GM23338 (cell line): ENCODE data around the gene HAPLN2. TPM values are rescaled to one million over a fixed set of nuclear protein-coding genes. Genes with fewer than 3 reads are reported as not detected.
A peak's percentile ranks its signal among the peaks of the same experiment; 100 is the strongest.

ENCODE experiments used
- ATAC-seq: fragments of 200-7000 bp; cut with Tn5 transposase; 3 replicates; pipeline ENCODE4 v1.9.1; 2020
- DNase-seq: peaks from one replicate; pipeline ENCODE4 v3.0.0-alpha.2; 2015; ENCODE audit warnings: low spot score
- H2AFZ ChIP-seq: fragments of 200-600 bp; sonication (generic); 2 replicates; pipeline ENCODE4 v1.8.0; 2016; ENCODE audit warnings: antibody characterized with exemption, mild to moderate bottlenecking, moderate library complexity
- H3F3A ChIP-seq: fragments of 200-600 bp; sonication (generic); replicated peaks from 2 replicates; pipeline ENCODE4 v1.8.0; 2017; ENCODE audit warnings: antibody characterized with exemption, mixed run types, low read depth
- H3K27ac ChIP-seq: fragments of 200-600 bp; sonication (generic); 2 replicates; pipeline ENCODE4 v1.6.1; 2016; ENCODE audit warnings: low read depth
- H3K27me3 ChIP-seq: fragments of 200-600 bp; sonication (generic); 2 replicates; pipeline ENCODE4 v1.8.0; 2016; ENCODE audit warnings: mild to moderate bottlenecking, mixed run types, moderate library complexity; ENCODE audit not compliant: insufficient read depth
- H3K36me3 ChIP-seq: fragments of 200-600 bp; sonication (generic); 2 replicates; pipeline ENCODE4 v1.8.0; 2016; ENCODE audit warnings: mild to moderate bottlenecking; ENCODE audit not compliant: insufficient read depth
- H3K4me1 ChIP-seq: fragments of 200-600 bp; sonication (generic); 2 replicates; pipeline ENCODE4 v1.8.0; 2016; ENCODE audit warnings: mild to moderate bottlenecking, moderate library complexity; ENCODE audit not compliant: insufficient read depth
- H3K4me2 ChIP-seq: fragments of 200-600 bp; sonication (generic); 2 replicates; pipeline ENCODE4 v1.7.1; 2017; ENCODE audit warnings: mixed run types
- H3K4me3 ChIP-seq: fragments of 200-600 bp; sonication (generic); 2 replicates; pipeline ENCODE4 v1.6.1; 2016; ENCODE audit warnings: mixed run types
- H3K79me2 ChIP-seq: fragments of 200-600 bp; sonication (generic); replicated peaks from 2 replicates; pipeline ENCODE4 v1.8.0; 2017; ENCODE audit warnings: mild to moderate bottlenecking; ENCODE audit not compliant: insufficient read depth
- H3K9me2 ChIP-seq: fragments of 200-600 bp; sonication (generic); 2 replicates; pipeline ENCODE4 v1.8.0; 2017; ENCODE audit not compliant: insufficient read depth
- H4K20me1 ChIP-seq: fragments of 200-600 bp; sonication (generic); replicated peaks from 2 replicates; pipeline ENCODE4 v1.8.0; 2017; ENCODE audit warnings: mild to moderate bottlenecking; ENCODE audit not compliant: insufficient read depth
- H3K27ac Mint-ChIP-seq: 2 replicates; pipeline ENCODE4 v1.8.0; 2020; ENCODE audit warnings: inconsistent platforms, mild to moderate bottlenecking, moderate library complexity, mixed read lengths
- H3K27me3 Mint-ChIP-seq: 3 replicates; pipeline ENCODE4 v1.8.0; 2022; ENCODE audit warnings: low read depth, mild to moderate bottlenecking, moderate library complexity, mixed read lengths, inconsistent platforms; ENCODE audit not compliant: insufficient read depth, poor library complexity
- H3K36me3 Mint-ChIP-seq: 3 replicates; pipeline ENCODE4 v1.8.0; 2021; ENCODE audit warnings: low read depth, mild to moderate bottlenecking, inconsistent platforms, moderate library complexity, mixed read lengths
- H3K4me1 Mint-ChIP-seq: 3 replicates; pipeline ENCODE4 v1.8.0; 2020; ENCODE audit warnings: mild to moderate bottlenecking, inconsistent platforms, mixed read lengths
- H3K4me3 Mint-ChIP-seq: 3 replicates; pipeline ENCODE4 v1.8.0; 2021; ENCODE audit warnings: moderate library complexity, mild to moderate bottlenecking, inconsistent platforms, mixed read lengths
- H3K9me3 Mint-ChIP-seq: 3 replicates; pipeline ENCODE4 v1.8.0; 2020; ENCODE audit warnings: moderate library complexity, mild to moderate bottlenecking, inconsistent platforms, mixed read lengths
- ETS1 ChIP-seq: IDR thresholded peaks from 2 replicates; pipeline ENCODE4 v1.6.1; 2016; ENCODE audit warnings: antibody characterized with exemption
- EZH2 ChIP-seq: fragments of 200-600 bp; sonication (generic); IDR thresholded peaks from one replicate; pipeline ENCODE4 v1.8.0; 2017; ENCODE audit warnings: antibody characterized with exemption, mild to moderate bottlenecking, low read depth; ENCODE audit not compliant: unreplicated experiment
- EZH2phosphoT487 ChIP-seq: fragments of 200-600 bp; sonication (generic); IDR thresholded peaks from one replicate; pipeline ENCODE4 v1.8.1; 2018; ENCODE audit warnings: antibody characterized with exemption; ENCODE audit not compliant: unreplicated experiment
- JUNB ChIP-seq: IDR thresholded peaks from one replicate; pipeline ENCODE4 v1.6.1; 2016; ENCODE audit warnings: antibody characterized with exemption; ENCODE audit not compliant: unreplicated experiment
- NANOG ChIP-seq: IDR thresholded peaks from 2 replicates; pipeline ENCODE4 v1.6.1; 2016; ENCODE audit warnings: antibody characterized with exemption, borderline replicate concordance
- POLR2AphosphoS5 ChIP-seq: IDR thresholded peaks from 2 replicates; pipeline ENCODE4 v1.6.1; 2016; ENCODE audit warnings: antibody characterized with exemption, low read depth
- STAT1 ChIP-seq: IDR thresholded peaks from one replicate; pipeline ENCODE4 v1.6.1; 2016; ENCODE audit warnings: antibody characterized with exemption; ENCODE audit not compliant: unreplicated experiment
- ZNF114 ChIP-seq: fragments of 250-450 bp; sonication (Bioruptor Pico); IDR thresholded peaks from 2 replicates; pipeline ENCODE4 v1.5.0; 2020; ENCODE audit warnings: mild to moderate bottlenecking, moderate library complexity
- ZNF331 ChIP-seq: fragments of 250-450 bp; sonication (Bioruptor Pico); IDR thresholded peaks from 2 replicates; pipeline ENCODE4 v1.5.0; 2020; ENCODE audit warnings: low read depth, mild to moderate bottlenecking, moderate library complexity
- polyA plus RNA-seq: library from polyadenylated mRNA; unstranded; fragments of >200 nt; fragmentation: Nextera tagmentation; extraction: Ambion mirVana; gene quantifications from 2 replicates; pipeline ENCODE4 v1.2.1, GENCODE V29; 2016
- total RNA-seq: library from RNA; depleted of rRNA; stranded (reverse); fragments of >200 nt; shearing (Covaris generic); gene quantifications from 2 replicates; pipeline ENCODE4 v1.2.3, GENCODE V29; 2014
- TF ChIP-seq, protein P1 (sequence below): IDR thresholded peaks from one replicate; pipeline ENCODE4 v1.6.1; 2018; ENCODE audit warnings: antibody characterized with exemption; ENCODE audit not compliant: unreplicated experiment
- TF ChIP-seq, protein P2 (sequence below), 2 experiments: fragments of 200-600 bp in 1 of 2; sonication (generic) in 1 of 2; conservative IDR thresholded peaks; 2 replicates each; pipeline versions ENCODE4 v1.5.1 to v1.6.1; 2016 to 2017; ENCODE audit warnings: antibody characterized with exemption in 2 of 2, low read depth in 2 of 2, mild to moderate bottlenecking in 2 of 2, moderate library complexity in 1 of 2

HAPLN2 gene
- total and polyA plus RNA-seq, 2 experiments from 2014 or later: 0.53 TPM; not detected in 1

- no peaks in the 10 kb centered on the region for H3K27me3 ChIP-seq
- no peak overlapping the region for H3K27ac ChIP-seq
- DNase-seq: no peak
- H3K4me1 Mint-ChIP-seq: peaks cover 13% of the 10 kb centered on the region
- no peak overlapping the region; the same call in 2 of the 3 replicates for H3K4me3 Mint-ChIP-seq
- peaks cover 57% of the 10 kb centered on the region for H3K36me3 Mint-ChIP-seq
- H3K27me3 Mint-ChIP-seq: peaks cover 10% of the 10 kb centered on the region
- H3K36me3 ChIP-seq: peaks cover 23% of the 10 kb centered on the region
- H3K4me3 ChIP-seq: no peak overlapping the region
- H3K9me3 Mint-ChIP-seq: no peaks in the 10 kb centered on the region
- H3K4me2 ChIP-seq: no peak overlapping the region
- no peak overlapping the region for H2AFZ ChIP-seq
- H3K27ac Mint-ChIP-seq: no peak overlapping the region
- peaks cover 27% of the 10 kb centered on the region for H3K79me2 ChIP-seq
- no peaks in the 10 kb centered on the region for H3K9me2 ChIP-seq
- peaks cover 50% of the 10 kb centered on the region for H3F3A ChIP-seq
- H4K20me1 ChIP-seq: peaks cover 13% of the 10 kb centered on the region
- H3K4me1 ChIP-seq: no peaks in the 10 kb centered on the region; the same call in 1 of the 2 replicates
- ATAC-seq: no peak
- TF ChIP-seq STAT1 (no peak), JUNB (no peak)
These were observed 20.3 kb upstream of the HAPLN2 start for GRCh38 chr1:156598731-156599432.

GRCh38 chr1:156599811-156600210 lies 19.4 kb upstream of the HAPLN2 start:
- Histone ChIP-seq H4K20me1 (peaks cover 13% of the 10 kb centered on the region), H3K4me3 (no peak overlapping the region; the same call in 1 of the 2 replicates), H3K4me2 (peak overlapping the region; percentile 80), H2AFZ (no peak overlapping the region), H3F3A (peaks cover 50% of the 10 kb centered on the region), H3K36me3 (peaks cover 23% of the 10 kb centered on the region), H3K79me2 (peaks cover 27% of the 10 kb centered on the region), H3K27me3 (no peaks in the 10 kb centered on the region), H3K4me1 (no peaks in the 10 kb centered on the region; the same call in 1 of the 2 replicates), H3K9me2 (no peaks in the 10 kb centered on the region), H3K27ac (no peak overlapping the region)
- Mint-ChIP-seq H3K4me3 (peak overlapping the region; percentile 97; the same call in 2 of the 3 replicates), H3K27ac (no peak overlapping the region), H3K27me3 (peaks cover 10% of the 10 kb centered on the region), H3K9me3 (no peaks in the 10 kb centered on the region), H3K4me1 (peaks cover 13% of the 10 kb centered on the region), H3K36me3 (peaks cover 47% of the 10 kb centered on the region)
- DNase-seq: no peak
- no peak for TF ChIP-seq ZNF114 (CRISPR knock-in tag)
- TF ChIP-seq EZH2: no peak
- TF ChIP-seq POLR2AphosphoS5: no peak
- no peak for TF ChIP-seq ETS1
- no peak for TF ChIP-seq EZH2phosphoT487
- TF ChIP-seq NANOG: no peak
- ATAC-seq: no peak

DNA sequence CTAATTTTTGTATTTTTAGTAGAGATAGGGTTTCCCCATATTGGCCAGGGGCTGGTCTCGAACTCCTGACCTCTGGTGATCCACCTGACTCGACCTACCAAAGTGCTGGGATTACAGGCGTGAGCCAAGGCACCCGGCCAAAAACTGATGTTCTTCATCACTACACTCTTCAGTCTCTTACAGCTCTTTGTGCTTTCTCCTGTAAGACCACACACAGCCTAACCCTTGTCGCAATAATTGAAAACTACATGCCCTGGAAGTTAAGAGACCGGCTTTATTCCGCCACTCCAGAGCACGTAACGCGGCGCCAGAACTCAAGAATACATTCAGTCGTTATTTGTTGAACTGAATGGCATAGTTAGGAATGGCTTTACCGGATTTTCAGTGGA lies 18.5 kb upstream of the HAPLN2 start:
- H3K27me3 ChIP-seq: no peaks in the 10 kb centered on the region
- H3K4me1 ChIP-seq: no peaks in the 10 kb centered on the region; the same call in 1 of the 2 replicates
- H3K9me3 Mint-ChIP-seq: no peaks in the 10 kb centered on the region
- peaks cover 9% of the 10 kb centered on the region for H3K27me3 Mint-ChIP-seq
- H3K79me2 ChIP-seq: peaks cover 27% of the 10 kb centered on the region
- DNase-seq: peak; percentile 19
- H3K4me1 Mint-ChIP-seq: peaks cover 10% of the 10 kb centered on the region; the same call in 2 of the 3 replicates
- peak overlapping the region; percentile 80 for H3K4me2 ChIP-seq
- peaks cover 38% of the 10 kb centered on the region for H3K36me3 Mint-ChIP-seq
- no peaks in the 10 kb centered on the region for H3K9me2 ChIP-seq
- H3K27ac ChIP-seq: peak overlapping the region; percentile 92
- H3F3A ChIP-seq: peaks cover 50% of the 10 kb centered on the region
- peaks cover 13% of the 10 kb centered on the region for H4K20me1 ChIP-seq
- H3K4me3 ChIP-seq: peak overlapping the region; percentile 96
- H3K36me3 ChIP-seq: peaks cover 18% of the 10 kb centered on the region
- H3K27ac Mint-ChIP-seq: peak overlapping the region; percentile 98
- peak overlapping the region; percentile 94 for H2AFZ ChIP-seq
- H3K4me3 Mint-ChIP-seq: peak overlapping the region; percentile 97
- no peak for ATAC-seq
- TF ChIP-seq, protein P1, sequence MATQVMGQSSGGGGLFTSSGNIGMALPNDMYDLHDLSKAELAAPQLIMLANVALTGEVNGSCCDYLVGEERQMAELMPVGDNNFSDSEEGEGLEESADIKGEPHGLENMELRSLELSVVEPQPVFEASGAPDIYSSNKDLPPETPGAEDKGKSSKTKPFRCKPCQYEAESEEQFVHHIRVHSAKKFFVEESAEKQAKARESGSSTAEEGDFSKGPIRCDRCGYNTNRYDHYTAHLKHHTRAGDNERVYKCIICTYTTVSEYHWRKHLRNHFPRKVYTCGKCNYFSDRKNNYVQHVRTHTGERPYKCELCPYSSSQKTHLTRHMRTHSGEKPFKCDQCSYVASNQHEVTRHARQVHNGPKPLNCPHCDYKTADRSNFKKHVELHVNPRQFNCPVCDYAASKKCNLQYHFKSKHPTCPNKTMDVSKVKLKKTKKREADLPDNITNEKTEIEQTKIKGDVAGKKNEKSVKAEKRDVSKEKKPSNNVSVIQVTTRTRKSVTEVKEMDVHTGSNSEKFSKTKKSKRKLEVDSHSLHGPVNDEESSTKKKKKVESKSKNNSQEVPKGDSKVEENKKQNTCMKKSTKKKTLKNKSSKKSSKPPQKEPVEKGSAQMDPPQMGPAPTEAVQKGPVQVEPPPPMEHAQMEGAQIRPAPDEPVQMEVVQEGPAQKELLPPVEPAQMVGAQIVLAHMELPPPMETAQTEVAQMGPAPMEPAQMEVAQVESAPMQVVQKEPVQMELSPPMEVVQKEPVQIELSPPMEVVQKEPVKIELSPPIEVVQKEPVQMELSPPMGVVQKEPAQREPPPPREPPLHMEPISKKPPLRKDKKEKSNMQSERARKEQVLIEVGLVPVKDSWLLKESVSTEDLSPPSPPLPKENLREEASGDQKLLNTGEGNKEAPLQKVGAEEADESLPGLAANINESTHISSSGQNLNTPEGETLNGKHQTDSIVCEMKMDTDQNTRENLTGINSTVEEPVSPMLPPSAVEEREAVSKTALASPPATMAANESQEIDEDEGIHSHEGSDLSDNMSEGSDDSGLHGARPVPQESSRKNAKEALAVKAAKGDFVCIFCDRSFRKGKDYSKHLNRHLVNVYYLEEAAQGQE: no peak
- TF ChIP-seq POLR2AphosphoS5: no peak
- TF ChIP-seq, protein P2, sequence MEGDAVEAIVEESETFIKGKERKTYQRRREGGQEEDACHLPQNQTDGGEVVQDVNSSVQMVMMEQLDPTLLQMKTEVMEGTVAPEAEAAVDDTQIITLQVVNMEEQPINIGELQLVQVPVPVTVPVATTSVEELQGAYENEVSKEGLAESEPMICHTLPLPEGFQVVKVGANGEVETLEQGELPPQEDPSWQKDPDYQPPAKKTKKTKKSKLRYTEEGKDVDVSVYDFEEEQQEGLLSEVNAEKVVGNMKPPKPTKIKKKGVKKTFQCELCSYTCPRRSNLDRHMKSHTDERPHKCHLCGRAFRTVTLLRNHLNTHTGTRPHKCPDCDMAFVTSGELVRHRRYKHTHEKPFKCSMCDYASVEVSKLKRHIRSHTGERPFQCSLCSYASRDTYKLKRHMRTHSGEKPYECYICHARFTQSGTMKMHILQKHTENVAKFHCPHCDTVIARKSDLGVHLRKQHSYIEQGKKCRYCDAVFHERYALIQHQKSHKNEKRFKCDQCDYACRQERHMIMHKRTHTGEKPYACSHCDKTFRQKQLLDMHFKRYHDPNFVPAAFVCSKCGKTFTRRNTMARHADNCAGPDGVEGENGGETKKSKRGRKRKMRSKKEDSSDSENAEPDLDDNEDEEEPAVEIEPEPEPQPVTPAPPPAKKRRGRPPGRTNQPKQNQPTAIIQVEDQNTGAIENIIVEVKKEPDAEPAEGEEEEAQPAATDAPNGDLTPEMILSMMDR (conservative IDR thresholded peaks at IDR 0.05; ENCODE audit: low read depth in 2 of 2): no peak
- no peak for TF ChIP-seq JUNB
- TF ChIP-seq ZNF331 (CRISPR knock-in tag): no peak
- TF ChIP-seq ZNF114 (CRISPR knock-in tag): no peak
- no peak for TF ChIP-seq EZH2phosphoT487
- no peak for TF ChIP-seq ETS1
